ENCODE results near the gene CDON. TPM values are rescaled to one million over a fixed set of nuclear protein-coding genes. Genes with fewer than 3 reads are reported as not detected.

The CDON gene
- total RNA-seq, 1 experiment from 2014 or later: 17.1 TPM

- ATAC-seq: no peak
- H3K36me3 ChIP-seq (ENCODE audit: control insufficient read depth, insufficient read depth, low read length): no peaks in the 10 kb centered on the region
- no peaks in the 10 kb centered on the region for H3K27me3 ChIP-seq (ENCODE audit: control insufficient read depth, insufficient read depth, low read length)
- no peak overlapping the region for H3K27ac ChIP-seq (ENCODE audit: low read length)
- intact Hi-C loops (cut with micrococcal nuclease; ENCODE audit: unreplicated experiment) (no loop called here), in situ Hi-C loops (cut with HindIII; ENCODE audit: low pct_unique_long_range_greater_than_20kb, low sequenced_read_pairs) (no loop called here)
- H3K9me3 ChIP-seq (ENCODE audit: control insufficient read depth, insufficient read depth, low read depth, low read length): no peaks in the 10 kb centered on the region
- ChIA-PET POLR2A (no interaction called here), CTCF (no interaction called here)
- H3K4me3 ChIP-seq (ENCODE audit: low read depth in 2 of 2, low read length in 2 of 2): no peak overlapping the region
- no TSS peak for BruUV-seq (replicated peaks)
- peaks cover 36% of the 10 kb centered on the region for H3K4me1 ChIP-seq (ENCODE audit: control insufficient read depth, insufficient read depth, low read length)
- no peak for DNase-seq (ENCODE audit: low read depth, low spot score)
- TF ChIP-seq REST (IDR thresholded peaks at IDR 0.05; ENCODE audit: insufficient read depth in 1 of 2, low read depth in 2 of 2, low read length in 1 of 2) (no peak), SIN3A (IDR thresholded peaks at IDR 0.05; ENCODE audit: borderline replicate concordance, insufficient read depth, low read depth, low read length) (no peak), TCF7L2 (IDR thresholded peaks at IDR 0.05; ENCODE audit: low read depth, low read length) (no peak), POLR2AphosphoS5 (IDR thresholded peaks at IDR 0.05; ENCODE audit: low read depth, low read length) (no peak)
Observed at GRCh38 chr11:126111458-126112116, 48.9 kb upstream of the CDON start.

- H3K4me1 ChIP-seq (ENCODE audit: control insufficient read depth, insufficient read depth, low read length): peaks cover 21% of the 10 kb centered on the region
- no peak for DNase-seq (ENCODE audit: low read depth, low spot score)
- CTCF ChIA-PET: no interaction called here
- no peaks in the 10 kb centered on the region for H3K27me3 ChIP-seq (ENCODE audit: control insufficient read depth, insufficient read depth, low read length)
- no peak overlapping the region for H3K4me3 ChIP-seq (ENCODE audit: low read depth in 2 of 2, low read length in 2 of 2)
- in situ Hi-C loops (cut with HindIII; ENCODE audit: low pct_unique_long_range_greater_than_20kb, low sequenced_read_pairs) (no loop called here), intact Hi-C loops (cut with micrococcal nuclease; ENCODE audit: unreplicated experiment) (no loop called here)
- no peaks in the 10 kb centered on the region for H3K9me3 ChIP-seq (ENCODE audit: control insufficient read depth, insufficient read depth, low read depth, low read length)
- H3K27ac ChIP-seq (ENCODE audit: low read length): no peak overlapping the region
- ATAC-seq: no peak
- no TSS peak for BruUV-seq (replicated peaks)
- no peaks in the 10 kb centered on the region for H3K36me3 ChIP-seq (ENCODE audit: control insufficient read depth, insufficient read depth, low read length)
- POLR2A ChIA-PET: no interaction called here
- no peak for TF ChIP-seq POLR2AphosphoS5 (IDR thresholded peaks at IDR 0.05; ENCODE audit: low read depth, low read length)
- TF ChIP-seq SIN3A (IDR thresholded peaks at IDR 0.05; ENCODE audit: borderline replicate concordance, insufficient read depth, low read depth, low read length): no peak
- TF ChIP-seq CTCF (IDR thresholded peaks at IDR 0.05): no peak
- no peak for TF ChIP-seq REST (IDR thresholded peaks at IDR 0.05; ENCODE audit: insufficient read depth in 1 of 2, low read depth in 2 of 2, low read length in 1 of 2)
- TF ChIP-seq TCF7L2 (IDR thresholded peaks at IDR 0.05; ENCODE audit: low read depth, low read length): no peak
Observed at GRCh38 chr11:126109941-126110731, 47.5 kb upstream of the CDON start.

Measured in Panc1 (cell line).